HG02610 (cell line): ENCODE data around the gene CD74.

Experiments
- ATAC-seq: cut with Tn5 transposase; IDR thresholded peaks from one replicate; pipeline ENCODE4 v1.9.1; 2021; ENCODE audit warnings: mild to moderate bottlenecking, moderate library complexity; ENCODE audit not compliant: unreplicated experiment

The CD74 gene

GRCh38 chr5:150397782-150398721 lies 14.7 kb downstream of the CD74 start:
- ATAC-seq, result no peak

- ATAC-seq, result no peak
These were observed 15.4 kb downstream of the CD74 start for GRCh38 chr5:150397146-150397781.

- ATAC-seq, result no peak
These were observed 16.4 kb downstream of the CD74 start for GRCh38 chr5:150396267-150396666.

GRCh38 chr5:150395688-150395975 lies 17.1 kb downstream of the CD74 start:
- no peak for ATAC-seq

GRCh38 chr5:150394912-150395687 lies 17.6 kb downstream of the CD74 start:
- ATAC-seq, result no peak

GRCh38 chr5:150394131-150394530 lies 18.6 kb downstream of the CD74 start:
- peak; percentile 59 for ATAC-seq

GRCh38 chr5:150393096-150393645 lies 19.5 kb downstream of the CD74 start:
- ATAC-seq, result no peak

GRCh38 chr5:150392680-150393079 lies 20.0 kb downstream of the CD74 start:
- ATAC-seq, result no peak

GRCh38 chr5:150391986-150392385 lies 20.7 kb downstream of the CD74 start:
- ATAC-seq, result no peak

- no peak for ATAC-seq
These were observed 21.5 kb downstream of the CD74 start for GRCh38 chr5:150391064-150391834.

- ATAC-seq, result no peak
These were observed 23.0 kb downstream of the CD74 start for GRCh38 chr5:150389531-150390266.

- no peak for ATAC-seq
These were observed 26.5 kb downstream of the CD74 start for GRCh38 chr5:150386024-150386855.

- ATAC-seq, result no peak
These were observed 28.0 kb downstream of the CD74 start for GRCh38 chr5:150384701-150385100.

GRCh38 chr5:150377964-150378694 lies 34.6 kb downstream of the CD74 start:
- ATAC-seq, result no peak

GRCh38 chr5:150376799-150377771 lies 35.6 kb downstream of the CD74 start:
- no peak for ATAC-seq

- ATAC-seq, result no peak
These were observed 38.1 kb downstream of the CD74 start for GRCh38 chr5:150374651-150375050.

GRCh38 chr5:150372639-150373038 lies 40.1 kb downstream of the CD74 start:
- no peak for ATAC-seq
